A673 (cell line): Measurements from ENCODE around the gene EFCAB5. TPM values are rescaled to one million over a fixed set of nuclear protein-coding genes. Genes with fewer than 3 reads are reported as not detected.
"Not testable (repeated sequence)": the region's sequence is repeated elsewhere in the genome, so short reads cannot be mapped to it uniquely, and the experiment has no call there.

ENCODE experiments used
- BruUV-seq: library from RNA; stranded (reverse); fragments of 400-500 nt; replicated peaks from 2 replicates; lab custom pipeline; 2021; lab: Mats Ljungman, UMichigan
- CTCF ChIA-PET: fragments of 300-600 bp; sonication (Branson Sonifier 250); formaldehyde crosslinking; loops from one replicate; lab custom pipeline; 2022; ENCODE audit warnings: antibody characterized with exemption; lab: Charles Lee
- POLR2A ChIA-PET: fragments of 300-600 bp; sonication (Branson Sonifier 250); formaldehyde crosslinking; loops from one replicate; lab custom pipeline; 2022; ENCODE audit warnings: antibody characterized with exemption; ENCODE audit not compliant: low non-redundant PET; lab: Charles Lee
- DNase-seq: peaks from one replicate; pipeline ENCODE4 v3.0.0-alpha.2; 2015; ENCODE audit warnings: low spot score
- H3K27ac ChIP-seq: fragments of 200-600 bp; sonication (generic); 2 replicates; pipeline ENCODE4 v1.5.1; 2016; ENCODE audit warnings: mixed run types, low read depth, mild to moderate bottlenecking, mixed read lengths, antibody characterized with exemption, low read length; ENCODE audit not compliant: poor library complexity, severe bottlenecking
- H3K27me3 ChIP-seq: fragments of 200-600 bp; sonication (generic); replicated peaks from 2 replicates; pipeline ENCODE4 v1.6.1; 2017; ENCODE audit warnings: mixed run types, low read depth, mild to moderate bottlenecking, mixed read lengths, antibody characterized with exemption, low read length; ENCODE audit not compliant: insufficient read depth, poor library complexity
- H3K36me3 ChIP-seq: fragments of 200-600 bp; sonication (generic); 2 replicates; pipeline ENCODE4 v1.6.1; 2016; ENCODE audit warnings: mixed run types, mild to moderate bottlenecking, mixed read lengths, antibody characterized with exemption, low read length; ENCODE audit not compliant: insufficient read depth, poor library complexity, severe bottlenecking
- H3K4me1 ChIP-seq: fragments of 200-600 bp; sonication (generic); 2 replicates; pipeline ENCODE4 v1.6.1; 2017; ENCODE audit warnings: mixed run types, mild to moderate bottlenecking, mixed read lengths, antibody characterized with exemption, low read length; ENCODE audit not compliant: insufficient read depth, poor library complexity, severe bottlenecking
- H3K4me3 ChIP-seq: fragments of 200-600 bp; sonication (generic); 2 replicates; pipeline ENCODE4 v1.5.1; 2016; ENCODE audit warnings: low read depth, mixed run types, mild to moderate bottlenecking, mixed read lengths, low read length; ENCODE audit not compliant: poor library complexity, severe bottlenecking
- H3K9me3 ChIP-seq: fragments of 200-600 bp; sonication (generic); 2 replicates; pipeline ENCODE4 v1.6.1; 2016; ENCODE audit warnings: mixed run types, low read depth, mild to moderate bottlenecking, mixed read lengths, antibody characterized with exemption, low read length; ENCODE audit not compliant: poor library complexity, severe bottlenecking
- CTCF ChIP-seq: fragments of 300-800, 200-600 bp; sonication (generic); conservative IDR thresholded peaks from 2 replicates; pipeline ENCODE4 v1.5.1; 2017; ENCODE audit warnings: low read depth, mild to moderate bottlenecking, antibody characterized with exemption, low read length, moderate library complexity, mixed read lengths
- EZH2 ChIP-seq: fragments of 200-600 bp; sonication (generic); IDR thresholded peaks from 2 replicates; pipeline ENCODE4 v1.6.1; 2017; ENCODE audit warnings: borderline replicate concordance, low read depth, mild to moderate bottlenecking, mixed read lengths, antibody characterized with exemption, low read length; ENCODE audit not compliant: poor library complexity, severe bottlenecking
- intact Hi-C: fragments of 100-400 bp; cut with micrococcal nuclease; formaldehyde crosslinking; loops from one replicate; pipeline ENCODE4 v1.10.0; 2022; ENCODE audit not compliant: unreplicated experiment
- total RNA-seq: library from RNA; stranded (reverse); gene quantifications from 2 replicates; pipeline ENCODE4 v1.2.3, GENCODE V29; 2021

EFCAB5 gene
- total RNA-seq, 1 experiment from 2014 or later, result 2.8 TPM

GRCh38 chr17:30137158-30137557 is 195.7 kb downstream of the EFCAB5 start:
- no TSS peak for BruUV-seq
- H3K4me3 ChIP-seq, result no peak overlapping the region
- CTCF ChIA-PET, result no interaction called here
- TF ChIP-seq CTCF (no peak), EZH2 (no peak)
- H3K36me3 ChIP-seq, result peaks cover 9% of the 10 kb centered on the region
- H3K9me3 ChIP-seq, result no peaks in the 10 kb centered on the region
- intact Hi-C loops, result no loop called here
- no peaks in the 10 kb centered on the region for H3K4me1 ChIP-seq
- H3K27me3 ChIP-seq, result no peaks in the 10 kb centered on the region
- POLR2A ChIA-PET, result no interaction called here
- DNase-seq, result no peak
- H3K27ac ChIP-seq, result no peak overlapping the region

- H3K9me3 ChIP-seq, BruUV-seq, POLR2A ChIA-PET, H3K27me3 ChIP-seq, CTCF ChIA-PET, H3K27ac ChIP-seq, H3K36me3 ChIP-seq, H3K4me1 ChIP-seq, H3K4me3 ChIP-seq, DNase-seq, intact Hi-C loops: not testable (repeated sequence)
Observed at GRCh38 chr17:30147860-30148259, 206.4 kb downstream of the EFCAB5 start.

GRCh38 chr17:30148376-30148775 is 206.9 kb downstream of the EFCAB5 start:
- intact Hi-C loops, result no loop called here

More at GRCh38 chr17:30148376-30148775, 206.9 kb downstream of the EFCAB5 start:
- Histone ChIP-seq H3K27ac (no peak overlapping the region), H3K36me3 (peaks cover 5% of the 10 kb centered on the region), H3K27me3 (no peaks in the 10 kb centered on the region), H3K4me1 (peaks cover 10% of the 10 kb centered on the region), H3K9me3 (no peaks in the 10 kb centered on the region), H3K4me3 (no peak overlapping the region)
- TF ChIP-seq EZH2 (no peak), CTCF (no peak)
- no peak for DNase-seq
- POLR2A ChIA-PET, result no interaction called here
- BruUV-seq, result no TSS peak
- CTCF ChIA-PET, result no interaction called here
